ENCODE data around the gene LIPK.

The LIPK gene

GRCh38 chr10:88786032-88786770, 80.2 kb downstream of the LIPK start:
- DNase-seq (ENCODE audit: low read depth in 2 of 2): no peak

GRCh38 chr10:88787463-88787862, 81.4 kb downstream of the LIPK start:
- DNase-seq (ENCODE audit: low read depth in 2 of 2): no peak

GRCh38 chr10:88788924-88789323, 82.9 kb downstream of the LIPK start:
- no peak for DNase-seq (ENCODE audit: low read depth in 2 of 2)

GRCh38 chr10:88791924-88792323, 85.9 kb downstream of the LIPK start:
- no peak for DNase-seq (ENCODE audit: low read depth in 2 of 2)

GRCh38 chr10:88792661-88793060, 86.6 kb downstream of the LIPK start:
- DNase-seq (ENCODE audit: low read depth in 2 of 2): no peak

GRCh38 chr10:88793712-88794299, 87.8 kb downstream of the LIPK start:
- DNase-seq (ENCODE audit: low read depth in 2 of 2): no peak

GRCh38 chr10:88794731-88795130, 88.7 kb downstream of the LIPK start:
- DNase-seq (ENCODE audit: low read depth in 2 of 2): no peak

GRCh38 chr10:88800152-88801125, 94.4 kb downstream of the LIPK start:
- DNase-seq (ENCODE audit: low read depth in 2 of 2): no peak

All from activated CD8-positive, alpha-beta memory T cell treated with anti-CD3 and anti-CD28 coated beads for 4 hours (primary cell).